ENCODE results near the gene C17orf67. TPM values are rescaled to one million over a fixed set of nuclear protein-coding genes. Genes with fewer than 3 reads are reported as not detected.

Gene C17orf67
- polyA plus RNA-seq, 1 donor from 2014 or later, result 0.15 TPM

DNA sequence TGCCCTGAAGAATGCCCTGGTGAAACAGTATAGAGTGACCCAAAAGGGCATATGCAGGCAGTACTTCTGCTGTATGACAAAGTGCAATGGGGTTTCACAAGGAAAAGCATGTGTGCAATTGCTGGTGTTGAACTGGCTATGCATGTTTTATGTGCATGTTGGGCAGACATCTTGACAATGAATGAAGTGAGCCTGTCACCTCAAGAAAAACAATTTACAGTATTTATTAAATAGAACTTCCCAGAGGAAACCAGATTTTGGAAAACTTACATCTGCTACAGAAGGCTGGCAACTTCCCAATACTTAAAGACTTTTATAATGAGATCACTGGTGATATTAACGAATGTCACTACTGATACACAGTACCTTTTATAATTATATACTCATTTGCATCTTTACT lies 30.6 kb downstream of the C17orf67 start:
- H3K4me2 ChIP-seq (ENCODE audit: low read length), result no peak overlapping the region
- H3K27me3 ChIP-seq (ENCODE audit: insufficient read depth, low read depth, low read length), result no peaks in the 10 kb centered on the region
- H4K20me1 ChIP-seq (ENCODE audit: insufficient read depth), result no peaks in the 10 kb centered on the region
- no peaks in the 10 kb centered on the region for H3K79me2 ChIP-seq (replicated peaks; ENCODE audit: insufficient read depth, low read length)
- H3F3A ChIP-seq (ENCODE audit: insufficient read depth, low read length, poor library complexity, severe bottlenecking), result no peaks in the 10 kb centered on the region
- no peak overlapping the region for H3K9ac ChIP-seq (ENCODE audit: low read length)
- H3K36me3 ChIP-seq (ENCODE audit: insufficient read depth, low read length), result no peaks in the 10 kb centered on the region
- no peak overlapping the region for H3K4me3 ChIP-seq (ENCODE audit: low read length)
- no peak overlapping the region for H3K27ac ChIP-seq (ENCODE audit: low read length)
- no peaks in the 10 kb centered on the region for H3K9me2 ChIP-seq (ENCODE audit: insufficient read depth, low read length)
- no peak overlapping the region for H2AFZ ChIP-seq (ENCODE audit: low read depth, low read length)
- no peaks in the 10 kb centered on the region for H3K9me3 ChIP-seq (ENCODE audit: low read length)
- TF ChIP-seq TAF1 (IDR thresholded peaks at IDR 0.05; ENCODE audit: low read depth) (no peak), EZH2 (IDR thresholded peaks at IDR 0.05; ENCODE audit: borderline replicate concordance, insufficient read depth, low read length, poor library complexity, severe bottlenecking) (no peak), MXI1 (conservative IDR thresholded peaks at IDR 0.05; ENCODE audit: poor library complexity, severe bottlenecking) (no peak), SMC3 (conservative IDR thresholded peaks at IDR 0.05; ENCODE audit: poor library complexity) (no peak), RAD21 (conservative IDR thresholded peaks at IDR 0.05) (no peak), EP300 (conservative IDR thresholded peaks at IDR 0.05; ENCODE audit: poor library complexity, severe bottlenecking) (no peak), POLR2AphosphoS5 (IDR thresholded peaks at IDR 0.05) (no peak)
- TF ChIP-seq, protein P1, sequence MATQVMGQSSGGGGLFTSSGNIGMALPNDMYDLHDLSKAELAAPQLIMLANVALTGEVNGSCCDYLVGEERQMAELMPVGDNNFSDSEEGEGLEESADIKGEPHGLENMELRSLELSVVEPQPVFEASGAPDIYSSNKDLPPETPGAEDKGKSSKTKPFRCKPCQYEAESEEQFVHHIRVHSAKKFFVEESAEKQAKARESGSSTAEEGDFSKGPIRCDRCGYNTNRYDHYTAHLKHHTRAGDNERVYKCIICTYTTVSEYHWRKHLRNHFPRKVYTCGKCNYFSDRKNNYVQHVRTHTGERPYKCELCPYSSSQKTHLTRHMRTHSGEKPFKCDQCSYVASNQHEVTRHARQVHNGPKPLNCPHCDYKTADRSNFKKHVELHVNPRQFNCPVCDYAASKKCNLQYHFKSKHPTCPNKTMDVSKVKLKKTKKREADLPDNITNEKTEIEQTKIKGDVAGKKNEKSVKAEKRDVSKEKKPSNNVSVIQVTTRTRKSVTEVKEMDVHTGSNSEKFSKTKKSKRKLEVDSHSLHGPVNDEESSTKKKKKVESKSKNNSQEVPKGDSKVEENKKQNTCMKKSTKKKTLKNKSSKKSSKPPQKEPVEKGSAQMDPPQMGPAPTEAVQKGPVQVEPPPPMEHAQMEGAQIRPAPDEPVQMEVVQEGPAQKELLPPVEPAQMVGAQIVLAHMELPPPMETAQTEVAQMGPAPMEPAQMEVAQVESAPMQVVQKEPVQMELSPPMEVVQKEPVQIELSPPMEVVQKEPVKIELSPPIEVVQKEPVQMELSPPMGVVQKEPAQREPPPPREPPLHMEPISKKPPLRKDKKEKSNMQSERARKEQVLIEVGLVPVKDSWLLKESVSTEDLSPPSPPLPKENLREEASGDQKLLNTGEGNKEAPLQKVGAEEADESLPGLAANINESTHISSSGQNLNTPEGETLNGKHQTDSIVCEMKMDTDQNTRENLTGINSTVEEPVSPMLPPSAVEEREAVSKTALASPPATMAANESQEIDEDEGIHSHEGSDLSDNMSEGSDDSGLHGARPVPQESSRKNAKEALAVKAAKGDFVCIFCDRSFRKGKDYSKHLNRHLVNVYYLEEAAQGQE (IDR thresholded peaks at IDR 0.05; ENCODE audit: borderline replicate concordance), result no peak
- TF ChIP-seq, protein P2, sequence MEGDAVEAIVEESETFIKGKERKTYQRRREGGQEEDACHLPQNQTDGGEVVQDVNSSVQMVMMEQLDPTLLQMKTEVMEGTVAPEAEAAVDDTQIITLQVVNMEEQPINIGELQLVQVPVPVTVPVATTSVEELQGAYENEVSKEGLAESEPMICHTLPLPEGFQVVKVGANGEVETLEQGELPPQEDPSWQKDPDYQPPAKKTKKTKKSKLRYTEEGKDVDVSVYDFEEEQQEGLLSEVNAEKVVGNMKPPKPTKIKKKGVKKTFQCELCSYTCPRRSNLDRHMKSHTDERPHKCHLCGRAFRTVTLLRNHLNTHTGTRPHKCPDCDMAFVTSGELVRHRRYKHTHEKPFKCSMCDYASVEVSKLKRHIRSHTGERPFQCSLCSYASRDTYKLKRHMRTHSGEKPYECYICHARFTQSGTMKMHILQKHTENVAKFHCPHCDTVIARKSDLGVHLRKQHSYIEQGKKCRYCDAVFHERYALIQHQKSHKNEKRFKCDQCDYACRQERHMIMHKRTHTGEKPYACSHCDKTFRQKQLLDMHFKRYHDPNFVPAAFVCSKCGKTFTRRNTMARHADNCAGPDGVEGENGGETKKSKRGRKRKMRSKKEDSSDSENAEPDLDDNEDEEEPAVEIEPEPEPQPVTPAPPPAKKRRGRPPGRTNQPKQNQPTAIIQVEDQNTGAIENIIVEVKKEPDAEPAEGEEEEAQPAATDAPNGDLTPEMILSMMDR (IDR thresholded peaks at IDR 0.05; ENCODE audit: poor library complexity, severe bottlenecking), result no peak

DNA sequence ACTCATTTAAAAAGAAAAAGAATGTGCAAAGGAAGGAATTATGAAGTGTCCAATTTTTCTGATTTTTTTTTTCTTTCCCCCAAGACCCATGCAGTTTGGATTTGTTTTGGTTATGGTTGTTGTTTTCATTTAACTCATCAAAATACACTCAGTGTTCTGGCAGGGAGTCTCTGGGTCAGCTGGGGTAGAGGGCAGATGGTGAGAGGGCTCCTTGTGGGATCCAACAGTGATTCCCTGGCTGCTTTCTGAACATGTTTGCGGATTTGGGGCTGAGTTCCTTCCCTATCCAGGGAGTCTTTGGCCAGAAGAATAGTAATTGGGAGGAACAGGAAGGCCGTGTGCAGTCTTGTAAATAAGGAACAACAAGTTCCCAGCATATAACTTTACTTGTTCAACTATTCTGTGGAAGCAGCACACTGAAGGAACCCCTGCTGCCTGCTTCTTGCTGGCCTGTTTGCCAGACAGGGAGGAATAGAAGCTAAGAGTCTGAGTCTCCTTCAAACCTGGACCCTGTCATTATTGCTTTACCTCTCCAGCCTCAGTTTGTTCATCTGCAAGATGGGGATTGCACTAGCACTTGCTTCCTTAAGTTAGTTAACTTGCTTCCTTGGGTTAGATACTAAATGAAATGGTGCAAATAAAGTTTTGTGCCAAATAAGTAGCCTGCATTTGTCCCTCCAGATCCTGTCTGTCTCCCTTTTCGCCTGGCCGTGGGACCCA lies 32.1 kb downstream of the C17orf67 start:
- H3K9me2 ChIP-seq (ENCODE audit: insufficient read depth, low read length), result no peaks in the 10 kb centered on the region
- no peaks in the 10 kb centered on the region for H4K20me1 ChIP-seq (ENCODE audit: insufficient read depth)
- H3K9me3 ChIP-seq (ENCODE audit: low read length), result no peaks in the 10 kb centered on the region
- no peaks in the 10 kb centered on the region for H3K79me2 ChIP-seq (replicated peaks; ENCODE audit: insufficient read depth, low read length)
- no peak overlapping the region for H3K4me3 ChIP-seq (ENCODE audit: low read length)
- H2AFZ ChIP-seq (ENCODE audit: low read depth, low read length), result no peak overlapping the region
- H3K36me3 ChIP-seq (ENCODE audit: insufficient read depth, low read length), result no peaks in the 10 kb centered on the region
- no peak overlapping the region for H3K9ac ChIP-seq (ENCODE audit: low read length)
- no peaks in the 10 kb centered on the region for H3K27me3 ChIP-seq (ENCODE audit: insufficient read depth, low read depth, low read length)
- TF ChIP-seq TAF1 (IDR thresholded peaks at IDR 0.05; ENCODE audit: low read depth) (no peak), EP300 (conservative IDR thresholded peaks at IDR 0.05; ENCODE audit: poor library complexity, severe bottlenecking) (no peak), POLR2AphosphoS5 (IDR thresholded peaks at IDR 0.05) (no peak), SMC3 (conservative IDR thresholded peaks at IDR 0.05; ENCODE audit: poor library complexity) (no peak), RAD21 (conservative IDR thresholded peaks at IDR 0.05) (no peak), EZH2 (IDR thresholded peaks at IDR 0.05; ENCODE audit: borderline replicate concordance, insufficient read depth, low read length, poor library complexity, severe bottlenecking) (no peak), MXI1 (conservative IDR thresholded peaks at IDR 0.05; ENCODE audit: poor library complexity, severe bottlenecking) (no peak)
- TF ChIP-seq, protein P1 (IDR thresholded peaks at IDR 0.05; ENCODE audit: borderline replicate concordance), result no peak
- TF ChIP-seq, protein P2 (IDR thresholded peaks at IDR 0.05; ENCODE audit: poor library complexity, severe bottlenecking), result no peak
- no peak overlapping the region for H3K27ac ChIP-seq (ENCODE audit: low read length)
- H3F3A ChIP-seq (ENCODE audit: insufficient read depth, low read length, poor library complexity, severe bottlenecking), result no peaks in the 10 kb centered on the region
- no peak overlapping the region for H3K4me2 ChIP-seq (ENCODE audit: low read length)

Measured in neural cell (in vitro differentiated cells).